H1 (cell line): ENCODE measurements around the gene GPS2. TPM values are rescaled to one million over a fixed set of nuclear protein-coding genes. Genes with fewer than 3 reads are reported as not detected.

Source experiments
- CTCF ChIA-PET: fragments of 300-600 bp; sonication (Branson Sonifier 250); formaldehyde crosslinking; loops from one replicate; lab custom pipeline; 2021; ENCODE audit not compliant: partially characterized antibody; lab: Charles Lee
- POLR2A ChIA-PET: fragments of 300-600 bp; sonication (Branson Sonifier 250); formaldehyde crosslinking; loops from one replicate; lab custom pipeline; 2021; ENCODE audit warnings: inconsistent platforms; ENCODE audit not compliant: partially characterized antibody; lab: Charles Lee
- DNase-seq, 2 experiments: peaks; one replicate each; pipeline versions ENCODE4 v3.0.0 to v3.0.0-alpha.2; 2010 to 2022; ENCODE audit warnings: low spot score in 2 of 2, low read depth in 1 of 2, mixed read lengths in 1 of 2
- FAIRE-seq: peaks from 2 replicates; lab custom pipeline; 2011; peaks lifted over from hg19 to GRCh38; lab: Jason Lieb, UNC
- H2AFZ ChIP-seq: 2 replicates; pipeline ENCODE4 v1.8.1; 2012; ENCODE audit warnings: low read length, inconsistent platforms
- H2AK5ac ChIP-seq: 2 replicates; pipeline ENCODE4 v1.6.1; 2013; ENCODE audit warnings: low read depth, low read length
- H2BK120ac ChIP-seq: replicated peaks from 2 replicates; pipeline ENCODE3; 2013; ENCODE audit warnings: low read depth, low read length, inconsistent platforms
- H2BK12ac ChIP-seq: 2 replicates; pipeline ENCODE4 v1.6.1; 2013; ENCODE audit warnings: low read depth, low read length
- H2BK15ac ChIP-seq: 2 replicates; pipeline ENCODE4 v1.6.1; 2013; ENCODE audit warnings: low read length
- H2BK20ac ChIP-seq: 2 replicates; pipeline ENCODE4 v1.6.1; 2013; ENCODE audit warnings: low read length
- H2BK5ac ChIP-seq: 2 replicates; pipeline ENCODE4 v1.6.1; 2013; ENCODE audit warnings: low read depth, low read length
- H3K14ac ChIP-seq: 2 replicates; pipeline ENCODE4 v1.6.1; 2013; ENCODE audit warnings: inconsistent platforms; ENCODE audit not compliant: insufficient read length
- H3K18ac ChIP-seq: 2 replicates; pipeline ENCODE4 v1.6.1; 2013; ENCODE audit warnings: low read length; ENCODE audit errors: extremely low read depth
- H3K23ac ChIP-seq: 2 replicates; pipeline ENCODE4 v1.6.1; 2013; ENCODE audit warnings: inconsistent platforms; ENCODE audit not compliant: insufficient read length
- H3K23me2 ChIP-seq: 2 replicates; pipeline ENCODE4 v1.6.1; 2013; ENCODE audit warnings: low read depth, low read length
- H3K27ac ChIP-seq: 2 replicates; pipeline ENCODE4 v1.6.1; 2011; ENCODE audit warnings: low read depth, low read length, inconsistent platforms
- H3K27me3 ChIP-seq, 4 experiments: replicated peaks in 1 of 4; 1 replicate in 1 of 4; 2 replicates in 3 of 4; pipeline versions ENCODE4 v1.6.1 to v1.8.1; 2011 to 2013; ENCODE audit warnings: low read length in 3 of 4, mild to moderate bottlenecking in 3 of 4, inconsistent platforms in 2 of 4, mixed read lengths in 2 of 4, moderate library complexity in 1 of 4; ENCODE audit not compliant: control insufficient read depth in 3 of 4, insufficient read depth in 3 of 4; ENCODE audit errors: extremely low read depth in 1 of 4
- H3K36me3 ChIP-seq, 4 experiments: 2 replicates each; pipeline versions ENCODE4 v1.6.1 to v1.8.1; 2011 to 2013; ENCODE audit warnings: mild to moderate bottlenecking in 4 of 4, low read length in 3 of 4, moderate library complexity in 2 of 4, control low read depth in 1 of 4, inconsistent platforms in 1 of 4; ENCODE audit not compliant: insufficient read depth in 4 of 4, control insufficient read depth in 2 of 4
- H3K4ac ChIP-seq: replicated peaks from 2 replicates; pipeline ENCODE3; 2013; ENCODE audit warnings: low read length, low read depth, mixed read lengths, inconsistent platforms; ENCODE audit not compliant: insufficient read length
- H3K4me1 ChIP-seq, 4 experiments: replicated peaks in 1 of 4; 1 replicate in 1 of 4; 2 replicates in 3 of 4; pipeline versions ENCODE4 v1.6.1 to v1.8.1; 2011 to 2013; ENCODE audit warnings: low read length in 3 of 4, inconsistent platforms in 2 of 4, mixed read lengths in 1 of 4; ENCODE audit not compliant: insufficient read depth in 4 of 4, control insufficient read depth in 3 of 4
- H3K4me2 ChIP-seq, 2 experiments: 2 replicates each; pipeline versions ENCODE4 v1.6.1 to v1.8.1; 2011 to 2013; ENCODE audit warnings: low read depth in 2 of 2, low read length in 2 of 2, control low read depth in 1 of 2, inconsistent platforms in 1 of 2, mild to moderate bottlenecking in 1 of 2; ENCODE audit not compliant: insufficient read depth in 1 of 2
- H3K4me3 ChIP-seq, 4 experiments: fragments of 200-600, 300-600 bp in 1 of 4; sonication (generic), shearing (Covaris generic), sonication (Bioruptor Twin) in 1 of 4; 2 replicates each; pipeline versions ENCODE4 v1.5.1 to v1.8.1; 2011 to 2016; ENCODE audit warnings: low read length in 4 of 4, low read depth in 3 of 4, control low read depth in 2 of 4, inconsistent platforms in 2 of 4, mild to moderate bottlenecking in 2 of 4, mixed read lengths in 1 of 4, moderate library complexity in 1 of 4; ENCODE audit not compliant: insufficient read depth in 2 of 4; ENCODE audit errors: extremely low read depth in 1 of 4
- H3K56ac ChIP-seq: replicated peaks from 2 replicates; pipeline ENCODE3; 2013; ENCODE audit warnings: low read depth, mild to moderate bottlenecking, mixed read lengths, low read length, inconsistent platforms; ENCODE audit not compliant: insufficient read length
- H3K79me1 ChIP-seq: 2 replicates; pipeline ENCODE4 v1.6.1; 2013; ENCODE audit warnings: low read depth, low read length, control low read depth
- H3K79me2 ChIP-seq, 2 experiments: 2 replicates each; pipeline versions ENCODE4 v1.6.1 to v1.8.1; 2012 to 2013; ENCODE audit warnings: low read length in 2 of 2, mild to moderate bottlenecking in 2 of 2, inconsistent platforms in 1 of 2; ENCODE audit not compliant: insufficient read depth in 2 of 2, control insufficient read depth in 1 of 2
- H3K9ac ChIP-seq, 4 experiments: replicated peaks in 1 of 4; 1 replicate in 1 of 4; 2 replicates in 3 of 4; pipeline versions ENCODE4 v1.6.1 to v1.8.1; 2011 to 2013; ENCODE audit warnings: low read depth in 3 of 4, low read length in 3 of 4, control low read depth in 2 of 4, mild to moderate bottlenecking in 2 of 4, moderate library complexity in 2 of 4, inconsistent platforms in 1 of 4; ENCODE audit errors: extremely low read depth in 1 of 4
- H3K9me3 ChIP-seq, 2 experiments: 2 replicates each; pipeline versions ENCODE4 v1.6.1 to v1.8.1; 2012 to 2013; ENCODE audit warnings: mild to moderate bottlenecking in 2 of 2, moderate library complexity in 2 of 2, control low read depth in 1 of 2, inconsistent platforms in 1 of 2, low read depth in 1 of 2, low read length in 1 of 2, mixed read lengths in 1 of 2; ENCODE audit not compliant: insufficient read depth in 2 of 2
- H4K20me1 ChIP-seq, 2 experiments: replicated peaks in 1 of 2; 2 replicates each; pipeline versions ENCODE3 to v1.8.1; 2011 to 2013; ENCODE audit warnings: inconsistent platforms in 2 of 2, low read length in 2 of 2, mild to moderate bottlenecking in 1 of 2; ENCODE audit not compliant: insufficient read depth in 2 of 2, control insufficient read depth in 1 of 2
- H4K5ac ChIP-seq: 2 replicates; pipeline ENCODE4 v1.6.1; 2013; ENCODE audit warnings: low read length, low read depth, mixed read lengths, inconsistent platforms; ENCODE audit not compliant: insufficient read length
- H4K8ac ChIP-seq: 2 replicates; pipeline ENCODE4 v1.8.0; 2013; ENCODE audit warnings: mild to moderate bottlenecking, moderate library complexity, low read length, inconsistent platforms; ENCODE audit not compliant: insufficient read depth; ENCODE audit errors: extremely low read depth
- H4K91ac ChIP-seq: replicated peaks from 2 replicates; pipeline ENCODE3; 2013; ENCODE audit warnings: low read length, mixed read lengths, inconsistent platforms; ENCODE audit not compliant: insufficient read length
- CHD2 ChIP-seq: IDR thresholded peaks from 2 replicates; pipeline ENCODE4 v1.6.1; 2012; ENCODE audit warnings: low read length, improper control_type of control experiment
- CTCF ChIP-seq, 3 experiments: IDR thresholded peaks; 1 replicate in 2 of 3; 2 replicates in 1 of 3; pipeline versions ENCODE4 v1.5.1 to v1.6.1; 2011; ENCODE audit warnings: low read length in 3 of 3, mild to moderate bottlenecking in 3 of 3, inconsistent platforms in 2 of 3, low read depth in 1 of 3, moderate library complexity in 1 of 3; ENCODE audit not compliant: insufficient read depth in 1 of 3; ENCODE audit errors: control extremely low read depth in 1 of 3
- E2F6 ChIP-seq: IDR thresholded peaks from 2 replicates; pipeline ENCODE4 v1.6.1; 2012; ENCODE audit warnings: inconsistent platforms
- EZH2 ChIP-seq: fragments of 200-600 bp; sonication (generic); IDR thresholded peaks from 2 replicates; pipeline ENCODE4 v1.7.1; 2012; ENCODE audit warnings: low read depth, mild to moderate bottlenecking, moderate library complexity, low read length, inconsistent platforms; ENCODE audit not compliant: severe bottlenecking
- KDM4A ChIP-seq: IDR thresholded peaks from one replicate; pipeline ENCODE4 v1.7.1; 2012; ENCODE audit warnings: low read depth, mild to moderate bottlenecking, moderate library complexity, low read length, inconsistent platforms; ENCODE audit not compliant: severe bottlenecking
- NRF1 ChIP-seq: IDR thresholded peaks from 2 replicates; pipeline ENCODE4 v1.6.1; 2011; ENCODE audit warnings: mild to moderate bottlenecking, low read depth, low read length, improper control_type of control experiment
- POLR2A ChIP-seq, 2 experiments: IDR thresholded peaks; 1 replicate in 1 of 2; 2 replicates in 1 of 2; pipeline ENCODE4 v1.6.1; 2011; ENCODE audit warnings: low read depth in 2 of 2, low read length in 2 of 2, mild to moderate bottlenecking in 2 of 2; ENCODE audit errors: control extremely low read depth in 1 of 2
- WGBS, 2 experiments: shearing (Covaris generic) in 1 of 2; methylation state at CpG; one replicate each; pipeline versions ENCODE4 v1.1.6 to v1.1.7; 2013 to 2015; ENCODE audit warnings: low lambda C conversion rate in 2 of 2, mixed read lengths in 2 of 2, inconsistent platforms in 1 of 2, low coverage in 1 of 2, missing lambda C conversion rate in 1 of 2; ENCODE audit not compliant: insufficient replicate concordance in 2 of 2, insufficient coverage in 1 of 2, insufficient read length in 1 of 2; ENCODE audit errors: extremely low coverage in 1 of 2, missing lambda C conversion rate in 1 of 2; 5-methylcytosine and 5-hydroxymethylcytosine counted together
- polyA plus RNA-seq, 7 experiments: library from polyadenylated mRNA; depleted of rRNA in 3 of 7; stranded (reverse) in 5 of 7; unstranded in 2 of 7; fragments of >200 nt in 5 of 7; fragments of 200-250 nt in 2 of 7; gene quantifications; 1 replicate in 5 of 7; 2 replicates in 1 of 7; 4 replicates in 1 of 7; pipeline versions ENCODE4 v1.2.1 to v1.2.3, GENCODE V29; 2011 to 2013; ENCODE audit warnings: missing spikeins in 2 of 7, mixed read lengths in 2 of 7
- total RNA-seq: library from RNA; stranded (reverse); fragmentation: NEBNext Ultra II Directional; extraction: Animal tissue kit (Norgen Biotek cat#: 25700); gene quantifications from 2 replicates; pipeline ENCODE4 v1.2.1, GENCODE V29; 2021

The GPS2 gene
- total and polyA plus RNA-seq, 2 of the 8 experiments (the other 6 are each of a cell fraction or from before 2014, with no cell fraction given) = 67.0 to 152 TPM

- DNase-seq = peak in 1 of 2 experiments; percentile 72
- TF ChIP-seq POLR2A (IDR thresholded peaks at IDR 0.05; ENCODE audit: control extremely low read depth in 1 of 2, low read depth in 2 of 2, low read length in 2 of 2) (no peak), KDM4A (peak; percentile 10), CTCF (IDR thresholded peaks at IDR 0.05; ENCODE audit: control extremely low read depth in 1 of 3, insufficient read depth in 1 of 3, low read depth in 1 of 3, low read length in 3 of 3) (no peak), NRF1 (peak; percentile 53), CHD2 (no peak), EZH2 (no peak), E2F6 (0 out of 2 replicates have a peak, but pooled peaks have one; percentile 8)
Observed at GRCh38 chr17:7281953-7282751, 33.0 kb downstream of the GPS2 start.

More at GRCh38 chr17:7281953-7282751, 33.0 kb downstream of the GPS2 start:
- Histone ChIP-seq H4K20me1 (peaks cover 0 to 7% of the 10 kb centered on the region in 2 experiments), H3K14ac (no peak overlapping the region), H3K23me2 (peaks cover 11% of the 10 kb centered on the region), H3K4ac (no peak overlapping the region), H3K27ac (no peak overlapping the region), H2BK20ac (no peak overlapping the region), H3K36me3 (peaks cover 0 to 6% (median 3%) of the 10 kb centered on the region in 4 experiments; a peak in 3 of 8 replicates), H3K9ac (peak overlapping the region; percentile 46 to 75 (median 66)), H3K79me2 (no peaks in the 10 kb centered on the region), H4K91ac (no peak overlapping the region), H3K27me3 (peaks cover 0 to 13% (median 7%) of the 10 kb centered on the region in 4 experiments; a peak in 6 of 7 replicates), H2BK5ac (no peak overlapping the region; the same call in 1 of the 2 replicates), H2BK12ac (peak overlapping the region; percentile 27; the same call in 1 of the 2 replicates), H3K23ac (no peak overlapping the region), H4K8ac (peak overlapping the region; percentile 22; the same call in 1 of the 2 replicates), H4K5ac (no peak overlapping the region), H2AK5ac (no peak overlapping the region), H3K79me1 (no peaks in the 10 kb centered on the region), H3K4me1 (peaks cover 0 to 20% (median 8%) of the 10 kb centered on the region in 4 experiments; a peak in 5 of 7 replicates), H3K56ac (no peak overlapping the region), H3K4me2 (peak overlapping the region; percentile 45 to 100), H3K18ac (no peak overlapping the region; the same call in 1 of the 2 replicates), H2BK120ac (no peak overlapping the region), H3K9me3 (no peaks in the 10 kb centered on the region), H3K4me3 (peak overlapping the region; percentile 76 to 83 (median 78)), H2BK15ac (0 out of 2 replicates have a peak overlapping the region, but pooled peaks have one; percentile 72), H2AFZ (peak overlapping the region; percentile 54; the same call in 1 of the 2 replicates)
- CTCF ChIA-PET = interaction anchor here (0.5 to 4.8 kb wide), 18 partner anchors 9 to 303 kb away, joined by 3 to 46 read pairs (median 4); partner anchors contain the start of genes ACAP1, GABARAP, GPS2 and TMEM95
- FAIRE-seq = no peak
- POLR2A ChIA-PET = interaction anchor here (0.6 to 7.7 kb wide), 24 partner anchors 9 to 291 kb away, joined by 3 to 94 read pairs (median 6); partner anchors contain the start of genes ACADVL, CLDN7, CTDNEP1 and DLG4
- 6% methylated on average over 31 of the region's 43 CpGs; no CpG with 5 or more reads in 1 of the 2 experiments for WGBS, 2 experiments
